ENCODE results near the gene ST3GAL4. TPM values are rescaled to one million over a fixed set of nuclear protein-coding genes. Genes with fewer than 3 reads are reported as not detected.

Gene ST3GAL4
- total RNA-seq, 2 experiments from 2014 or later: 1.6 TPM

DNA sequence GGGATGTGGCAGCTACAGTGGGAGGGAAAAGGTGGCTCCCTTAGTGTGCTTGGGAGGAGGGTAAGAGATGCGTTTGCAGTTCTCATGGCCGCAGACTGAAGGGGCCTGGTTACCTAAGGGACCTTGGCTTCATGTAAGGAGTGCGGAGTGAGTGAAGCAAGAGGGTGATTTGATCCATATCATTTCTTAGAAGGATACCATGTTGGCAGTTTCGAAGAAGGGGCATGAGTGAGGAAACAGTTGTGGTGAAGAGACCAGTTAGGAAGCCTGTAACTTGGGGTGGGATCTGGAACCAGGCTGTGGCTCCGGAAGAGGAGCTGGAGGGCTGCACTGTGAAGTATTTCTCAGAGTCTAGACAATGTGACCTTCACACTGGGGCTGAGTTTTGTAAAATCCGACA, 45.0 kb downstream of the ST3GAL4 start:
- intact Hi-C loops (cut with DNase I, micrococcal nuclease): no loop called here
- ChIA-PET CTCF (no interaction called here), POLR2A (no interaction called here)
- Mint-ChIP-seq H3K4me3 (no peak overlapping the region), H3K36me3 (ENCODE audit: low read depth) (no peaks in the 10 kb centered on the region), H3K4me1 (ENCODE audit: low read depth) (no peaks in the 10 kb centered on the region), H3K27me3 (no peaks in the 10 kb centered on the region), H3K9me3 (no peaks in the 10 kb centered on the region), H3K27ac (no peak overlapping the region)
- H3K4me1 ChIP-seq (ENCODE audit: insufficient read depth, low read length): no peaks in the 10 kb centered on the region
- no peak overlapping the region for H3K4me3 ChIP-seq (ENCODE audit: low read length)
- no peaks in the 10 kb centered on the region for H3K36me3 ChIP-seq (ENCODE audit: insufficient read depth, low read length)
- no peaks in the 10 kb centered on the region for H3K9me3 ChIP-seq (ENCODE audit: control insufficient read depth in 1 of 2, insufficient read depth in 1 of 2, low read length in 2 of 2)
- no peak overlapping the region for H3K27ac ChIP-seq (ENCODE audit: low read depth in 1 of 2, low read length in 2 of 2)
- no peaks in the 10 kb centered on the region for H3K27me3 ChIP-seq (ENCODE audit: control insufficient read depth in 1 of 2, insufficient read depth in 2 of 2, low read length in 2 of 2)
- TF ChIP-seq, protein P1, sequence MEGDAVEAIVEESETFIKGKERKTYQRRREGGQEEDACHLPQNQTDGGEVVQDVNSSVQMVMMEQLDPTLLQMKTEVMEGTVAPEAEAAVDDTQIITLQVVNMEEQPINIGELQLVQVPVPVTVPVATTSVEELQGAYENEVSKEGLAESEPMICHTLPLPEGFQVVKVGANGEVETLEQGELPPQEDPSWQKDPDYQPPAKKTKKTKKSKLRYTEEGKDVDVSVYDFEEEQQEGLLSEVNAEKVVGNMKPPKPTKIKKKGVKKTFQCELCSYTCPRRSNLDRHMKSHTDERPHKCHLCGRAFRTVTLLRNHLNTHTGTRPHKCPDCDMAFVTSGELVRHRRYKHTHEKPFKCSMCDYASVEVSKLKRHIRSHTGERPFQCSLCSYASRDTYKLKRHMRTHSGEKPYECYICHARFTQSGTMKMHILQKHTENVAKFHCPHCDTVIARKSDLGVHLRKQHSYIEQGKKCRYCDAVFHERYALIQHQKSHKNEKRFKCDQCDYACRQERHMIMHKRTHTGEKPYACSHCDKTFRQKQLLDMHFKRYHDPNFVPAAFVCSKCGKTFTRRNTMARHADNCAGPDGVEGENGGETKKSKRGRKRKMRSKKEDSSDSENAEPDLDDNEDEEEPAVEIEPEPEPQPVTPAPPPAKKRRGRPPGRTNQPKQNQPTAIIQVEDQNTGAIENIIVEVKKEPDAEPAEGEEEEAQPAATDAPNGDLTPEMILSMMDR (IDR thresholded peaks at IDR 0.05): no peak
- ATAC-seq (ENCODE audit: poor library complexity) (no peak), DNase-seq (no peak)

GRCh38 chr11:126403022-126403581, 47.6 kb downstream of the ST3GAL4 start:
- ChIA-PET POLR2A (no interaction called here), CTCF (no interaction called here)
- H3K36me3 ChIP-seq (ENCODE audit: insufficient read depth, low read length): no peaks in the 10 kb centered on the region
- Mint-ChIP-seq H3K36me3 (ENCODE audit: low read depth) (no peaks in the 10 kb centered on the region), H3K4me1 (ENCODE audit: low read depth) (no peaks in the 10 kb centered on the region), H3K4me3 (no peak overlapping the region), H3K9me3 (no peaks in the 10 kb centered on the region), H3K27ac (no peak overlapping the region), H3K27me3 (no peaks in the 10 kb centered on the region)
- no peaks in the 10 kb centered on the region for H3K27me3 ChIP-seq (ENCODE audit: control insufficient read depth in 1 of 2, insufficient read depth in 2 of 2, low read length in 2 of 2)
- no peak for DNase-seq
- no peak overlapping the region for H3K4me3 ChIP-seq (ENCODE audit: low read length)
- H3K27ac ChIP-seq (ENCODE audit: low read depth in 1 of 2, low read length in 2 of 2): no peak overlapping the region
- TF ChIP-seq, protein P1 (IDR thresholded peaks at IDR 0.05): no peak
- no peak for ATAC-seq (ENCODE audit: poor library complexity)
- intact Hi-C loops (cut with DNase I, micrococcal nuclease): no loop called here
- no peaks in the 10 kb centered on the region for H3K4me1 ChIP-seq (ENCODE audit: insufficient read depth, low read length)
- H3K9me3 ChIP-seq (ENCODE audit: control insufficient read depth in 1 of 2, insufficient read depth in 1 of 2, low read length in 2 of 2): no peaks in the 10 kb centered on the region

DNA sequence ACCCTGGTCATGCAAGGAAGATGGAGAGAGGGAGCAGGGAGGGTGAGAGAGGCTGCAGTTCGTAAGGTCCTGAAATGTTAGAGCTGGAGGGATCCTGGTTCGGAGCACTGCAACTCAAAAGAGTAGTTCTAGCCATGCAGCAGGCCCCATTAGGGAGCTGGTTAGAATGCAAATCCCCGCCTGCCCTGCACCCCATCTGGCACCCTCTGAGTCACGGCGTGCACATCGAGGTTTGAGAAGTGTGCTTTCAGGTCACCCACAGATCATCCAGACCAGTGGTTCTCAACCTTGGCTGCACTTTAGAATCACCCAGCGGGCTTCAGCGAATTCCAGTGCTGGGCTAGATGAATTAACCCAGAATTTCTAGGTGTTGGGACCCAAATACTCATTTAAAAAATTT, 48.2 kb downstream of the ST3GAL4 start:
- H3K4me1 ChIP-seq (ENCODE audit: insufficient read depth, low read length): no peaks in the 10 kb centered on the region
- H3K27me3 ChIP-seq (ENCODE audit: control insufficient read depth in 1 of 2, insufficient read depth in 2 of 2, low read length in 2 of 2): no peaks in the 10 kb centered on the region
- Mint-ChIP-seq H3K36me3 (ENCODE audit: low read depth) (no peaks in the 10 kb centered on the region), H3K4me3 (no peak overlapping the region), H3K4me1 (ENCODE audit: low read depth) (no peaks in the 10 kb centered on the region), H3K27me3 (no peaks in the 10 kb centered on the region), H3K9me3 (no peaks in the 10 kb centered on the region), H3K27ac (no peak overlapping the region)
- no peaks in the 10 kb centered on the region for H3K9me3 ChIP-seq (ENCODE audit: control insufficient read depth in 1 of 2, insufficient read depth in 1 of 2, low read length in 2 of 2)
- no peak overlapping the region for H3K4me3 ChIP-seq (ENCODE audit: low read length)
- DNase-seq (no peak), ATAC-seq (ENCODE audit: poor library complexity) (no peak)
- H3K27ac ChIP-seq (ENCODE audit: low read depth in 1 of 2, low read length in 2 of 2): no peak overlapping the region
- CTCF ChIA-PET: no interaction called here
- intact Hi-C loops (cut with DNase I, micrococcal nuclease): no loop called here
- no peaks in the 10 kb centered on the region for H3K36me3 ChIP-seq (ENCODE audit: insufficient read depth, low read length)
- POLR2A ChIA-PET: no interaction called here
- TF ChIP-seq, protein P1 (IDR thresholded peaks at IDR 0.05): no peak
